Superior temporal gyrus (tissue), 1 donor: ENCODE measurements around the gene RPL10A.
"Not testable (repeated sequence)": the region's sequence is repeated elsewhere in the genome, so short reads cannot be mapped to it uniquely, and the experiment has no call there.

Experiments used
- DNase-seq: peaks from one replicate; pipeline ENCODE4 v3.0.0-alpha.2; 2016; ENCODE audit errors: extremely low spot score

The RPL10A gene

DNA sequence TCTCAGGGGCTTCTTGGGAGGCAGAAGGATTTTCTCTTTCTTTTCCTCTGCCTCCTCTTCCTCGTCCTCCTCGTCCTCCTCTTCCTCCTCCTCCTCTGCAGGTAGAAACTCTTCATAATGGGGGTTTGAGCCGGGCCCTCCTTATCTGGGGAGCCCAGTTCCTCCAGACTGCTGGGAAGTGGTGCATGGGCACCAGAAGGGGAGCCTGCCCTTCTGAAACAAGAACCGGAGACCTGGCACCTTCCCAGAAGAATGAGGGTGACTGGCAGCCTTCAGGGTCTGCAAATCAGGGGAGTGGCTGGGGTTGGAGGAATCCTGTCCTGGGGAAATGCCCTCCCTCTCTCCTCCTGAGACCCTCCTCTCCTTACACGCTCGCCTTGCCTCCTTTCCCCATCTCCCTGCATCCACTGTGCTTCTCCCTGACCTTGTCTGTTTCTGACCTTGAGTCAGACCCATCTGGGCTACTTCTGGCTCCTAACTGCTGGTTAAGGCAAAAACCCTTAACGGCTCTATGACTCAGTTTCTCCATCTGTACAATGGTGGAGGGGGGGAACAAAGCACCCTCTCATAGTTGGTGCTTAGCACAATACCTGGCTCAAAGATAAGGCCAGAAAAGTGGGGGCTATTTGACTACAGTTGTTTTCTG lies 42.8 kb downstream of the RPL10A start:
- no peak for DNase-seq

DNA sequence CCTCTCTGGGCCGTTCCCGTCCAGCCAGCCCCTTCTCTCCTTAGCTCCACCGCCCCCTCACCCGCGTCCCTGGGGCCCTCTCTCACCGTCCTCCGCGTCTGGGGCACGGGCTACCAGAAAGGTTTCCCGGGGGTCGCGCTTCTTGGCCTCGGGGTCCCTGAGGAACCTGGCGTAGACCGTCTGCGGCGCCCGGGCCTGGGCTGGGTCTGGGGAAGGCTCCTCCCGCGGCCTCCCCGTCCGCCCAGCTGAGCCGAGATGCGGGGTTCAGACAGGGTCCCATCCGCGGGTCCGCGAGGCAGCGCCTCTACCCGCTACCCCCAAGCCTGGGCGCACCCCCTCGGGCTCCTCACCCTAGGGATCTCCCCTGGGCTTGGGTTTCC lies 43.4 kb downstream of the RPL10A start:
- DNase-seq: no peak

DNA sequence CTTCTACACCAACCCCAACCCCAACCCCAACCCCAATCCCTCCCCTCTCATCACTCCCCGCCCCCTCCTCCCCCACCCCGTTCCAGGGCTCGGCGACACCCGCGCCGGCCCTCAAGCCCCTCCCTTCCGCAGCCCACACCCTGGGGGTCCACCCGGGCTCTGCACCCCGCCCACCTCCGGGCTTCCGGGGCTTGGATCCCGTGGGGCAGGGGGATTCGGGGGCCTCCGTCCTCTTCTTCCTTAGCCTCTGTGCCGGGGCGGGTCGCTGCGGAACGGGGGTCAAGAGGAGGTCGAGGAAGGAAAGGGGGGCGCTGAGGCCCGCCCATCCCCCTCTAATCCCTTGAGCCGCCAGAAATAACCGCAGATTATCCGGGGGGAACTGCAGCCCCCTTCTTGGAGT lies 43.8 kb downstream of the RPL10A start:
- no peak for DNase-seq

DNA sequence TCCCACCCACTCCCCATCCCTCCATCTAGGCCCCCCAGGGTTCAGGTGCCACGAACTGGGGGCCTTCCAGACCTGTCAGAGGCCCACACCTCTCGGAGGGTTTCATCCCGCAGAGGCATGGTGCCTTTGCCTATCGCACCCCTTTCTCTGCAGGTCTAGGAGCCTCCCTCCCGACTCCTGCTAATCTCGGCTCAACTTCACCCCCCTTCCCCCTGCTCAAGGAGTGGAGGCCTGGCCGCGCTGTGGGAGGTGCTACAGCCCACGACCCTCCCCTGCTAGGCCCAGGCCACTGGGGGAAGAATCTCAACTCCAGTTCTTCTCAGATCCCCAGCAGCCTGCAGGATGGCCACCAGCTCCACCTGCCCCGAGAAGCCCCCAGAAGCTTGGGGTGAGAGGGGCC lies 44.5 kb downstream of the RPL10A start, which contains the start of gene TULP1:
TSS of gene TULP1 (minus strand) at position 157 of the 400 bp plus-strand sequence. CDS start at position 119, 38 bp downstream.
- DNase-seq: no peak

DNA sequence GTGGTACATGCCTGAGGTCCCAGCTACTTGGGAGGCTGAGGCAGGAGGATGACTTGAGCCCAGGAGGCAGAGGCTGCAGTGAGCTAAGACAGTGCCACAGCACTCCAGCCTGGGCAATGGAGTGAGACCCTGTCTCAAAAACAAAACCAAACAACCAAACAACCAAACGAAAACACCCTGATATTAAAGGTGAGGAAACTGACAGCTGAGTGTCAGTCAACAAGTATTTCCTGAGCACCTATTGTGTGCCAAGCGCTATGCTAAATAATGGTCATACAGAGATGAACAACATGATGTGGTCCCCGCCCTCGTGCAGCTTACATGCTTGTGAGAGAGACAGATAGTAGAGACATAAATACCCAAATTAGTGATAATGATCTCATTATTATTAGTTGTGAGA lies 46.4 kb downstream of the RPL10A start:
- no peak for DNase-seq

DNA sequence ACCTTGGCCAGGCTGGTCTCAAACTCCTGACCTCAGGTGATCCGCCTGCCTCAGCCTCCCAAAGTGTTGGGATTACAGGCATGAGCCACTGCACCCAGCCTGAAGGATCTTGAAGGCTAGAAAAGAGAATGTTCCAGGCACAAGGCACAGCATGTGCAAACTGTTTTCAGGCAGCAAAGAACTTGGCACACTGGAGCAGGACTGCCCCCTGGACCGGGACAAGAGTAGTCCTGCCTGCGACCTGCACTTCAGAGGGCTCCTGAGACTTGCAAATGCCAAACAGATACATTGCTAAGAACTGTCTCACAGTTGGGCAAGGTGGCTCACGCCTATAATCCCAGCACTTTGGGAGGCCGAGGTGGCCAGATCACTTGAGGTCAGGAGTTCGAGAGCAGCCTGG lies 47.7 kb downstream of the RPL10A start:
- DNase-seq: not testable (repeated sequence)

DNA sequence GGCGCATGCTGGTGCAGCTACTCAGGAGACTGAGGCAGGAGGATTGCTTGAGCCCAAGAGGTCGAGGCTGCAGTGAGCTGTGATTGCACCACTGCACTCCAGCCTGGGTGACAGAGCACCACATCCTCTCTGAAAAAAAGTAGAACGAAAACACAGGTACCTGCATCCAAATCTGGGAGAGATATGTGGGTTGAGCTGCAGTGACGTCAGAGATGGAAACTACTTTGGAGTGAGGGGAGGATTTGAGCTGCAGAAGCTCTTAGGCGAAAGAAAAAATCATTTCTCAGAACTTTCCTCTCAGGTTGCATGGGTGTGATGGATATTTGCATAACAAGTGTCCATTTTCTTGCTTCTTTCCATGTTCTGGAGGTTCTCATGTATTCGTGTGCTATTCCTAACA lies 48.5 kb downstream of the RPL10A start:
- no peak for DNase-seq

DNA sequence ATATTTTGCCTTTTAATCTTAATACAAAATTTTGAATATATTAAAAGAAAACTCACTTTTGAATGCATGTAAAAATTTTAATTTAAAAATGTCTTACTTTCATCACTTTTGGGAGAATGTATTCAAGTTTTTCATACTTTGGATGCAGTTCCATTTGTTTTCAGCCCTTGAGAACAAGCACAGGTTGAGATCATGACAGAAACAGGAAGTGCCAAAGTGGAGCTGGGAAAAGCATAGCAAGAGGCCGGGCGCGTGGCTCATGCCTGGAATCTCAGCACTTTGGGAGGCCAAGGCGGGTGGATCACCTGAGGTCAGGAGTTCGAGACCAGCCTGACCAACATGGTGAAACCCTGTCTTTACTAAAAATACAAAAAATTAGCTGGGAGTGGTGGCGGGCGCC lies 49.8 kb downstream of the RPL10A start:
- not testable (repeated sequence) for DNase-seq

DNA sequence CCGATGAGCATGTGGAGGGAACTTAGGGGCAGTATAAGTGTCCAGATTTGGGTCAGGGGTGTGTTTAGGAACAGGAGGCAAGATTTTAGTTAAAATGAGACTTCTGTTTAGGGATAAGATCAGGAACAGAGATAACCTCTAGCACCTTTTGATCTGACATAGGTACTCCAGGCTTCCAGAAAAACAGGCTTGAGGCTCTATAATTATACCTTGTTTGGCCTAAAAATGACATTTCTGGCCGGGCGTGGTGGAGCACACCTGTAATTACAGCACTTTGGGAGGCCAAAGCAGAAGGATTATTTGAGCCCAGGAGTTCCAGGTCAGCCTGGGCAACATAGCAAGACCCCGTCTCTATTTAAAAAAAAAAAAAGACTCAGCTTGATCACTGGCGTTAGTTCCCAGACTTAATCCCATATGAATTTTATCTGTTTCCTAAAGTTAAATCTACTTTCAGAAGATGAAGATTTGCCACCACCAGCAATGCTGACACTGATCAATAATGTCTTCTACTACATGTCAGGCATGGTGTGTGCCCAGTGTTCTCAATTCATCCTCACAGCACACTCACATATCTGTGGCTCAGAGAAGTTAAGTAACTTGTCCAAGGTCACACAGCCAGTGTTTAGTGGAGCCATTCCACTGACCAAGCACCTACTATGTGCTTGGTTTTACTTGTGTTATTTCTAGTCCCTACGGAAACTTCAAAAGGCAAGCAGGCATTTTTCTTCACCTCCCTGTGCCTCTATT lies 50.5 kb downstream of the RPL10A start:
- DNase-seq: no peak

DNA sequence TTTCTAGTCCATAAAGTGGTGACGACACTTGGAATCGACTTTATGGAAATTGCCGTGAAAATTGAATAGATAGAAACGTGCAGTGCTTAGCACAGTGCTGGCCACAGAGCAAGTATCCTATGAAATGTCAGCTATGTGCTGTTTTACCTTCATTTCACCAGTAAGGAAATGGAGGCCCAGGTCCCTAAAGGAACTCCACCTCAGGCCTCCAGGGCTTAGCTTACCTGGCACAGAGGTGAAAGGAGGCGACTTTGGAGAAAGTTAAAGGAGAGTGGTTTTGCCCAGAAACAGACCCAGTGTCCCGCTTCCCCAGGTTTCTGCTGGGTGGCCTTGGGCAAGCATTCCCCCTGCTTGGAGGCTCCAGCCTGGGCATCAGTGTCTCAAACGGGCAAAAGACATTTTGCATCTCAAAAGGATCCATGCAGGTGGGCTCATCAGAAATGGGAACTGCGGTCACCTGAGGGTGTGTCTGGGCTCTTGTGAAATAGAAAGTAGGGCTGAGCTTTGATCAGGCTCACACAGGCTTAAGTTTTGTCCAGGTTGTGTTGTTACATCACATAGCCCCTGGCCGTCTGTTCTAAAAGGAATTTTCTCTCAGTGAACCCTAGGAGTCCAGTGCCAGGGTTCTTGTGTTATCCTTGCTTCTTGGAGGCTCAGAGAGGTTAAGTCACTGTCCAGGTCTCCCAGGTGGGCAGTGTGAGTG lies 51.3 kb downstream of the RPL10A start:
- no peak for DNase-seq
